Glutamatergic neuron (in vitro differentiated cells): ENCODE results near the gene TCF12. TPM values are rescaled to one million over a fixed set of nuclear protein-coding genes. Genes with fewer than 3 reads are reported as not detected.

ENCODE experiments used
- DNase-seq: peaks from one replicate; pipeline ENCODE4 v3.0.0; 2022
- H3K27ac Mint-ChIP-seq: one replicate; pipeline ENCODE4 v1.8.0; 2020; ENCODE audit warnings: mild to moderate bottlenecking, mixed read lengths, inconsistent platforms; ENCODE audit not compliant: unreplicated experiment
- H3K27me3 Mint-ChIP-seq: one replicate; pipeline ENCODE4 v1.8.0; 2020; ENCODE audit warnings: mild to moderate bottlenecking, moderate library complexity, mixed read lengths, inconsistent platforms; ENCODE audit not compliant: unreplicated experiment
- H3K36me3 Mint-ChIP-seq: one replicate; pipeline ENCODE4 v1.8.0; 2020; ENCODE audit warnings: mild to moderate bottlenecking, mixed read lengths, inconsistent platforms; ENCODE audit not compliant: unreplicated experiment
- H3K4me1 Mint-ChIP-seq: one replicate; pipeline ENCODE4 v1.8.0; 2020; ENCODE audit warnings: mild to moderate bottlenecking, low read depth, mixed read lengths, inconsistent platforms; ENCODE audit not compliant: unreplicated experiment
- H3K4me3 Mint-ChIP-seq: one replicate; pipeline ENCODE4 v1.8.0; 2020; ENCODE audit warnings: mild to moderate bottlenecking, mixed read lengths, inconsistent platforms; ENCODE audit not compliant: unreplicated experiment
- H3K9me3 Mint-ChIP-seq: one replicate; pipeline ENCODE4 v1.8.0; 2020; ENCODE audit warnings: mild to moderate bottlenecking, moderate library complexity, mixed read lengths, inconsistent platforms; ENCODE audit not compliant: unreplicated experiment
- total RNA-seq: library from RNA; stranded (reverse); fragmentation: NEBNext Ultra II Directional; extraction: Animal tissue kit (Norgen Biotek cat#: 25700); gene quantifications from one replicate; pipeline ENCODE4 v1.2.1, GENCODE V29; 2021; ENCODE audit not compliant: unreplicated experiment
- TF ChIP-seq, protein P1 (sequence below): fragments of 200-600 bp; sonication (generic); IDR thresholded peaks from one replicate; pipeline ENCODE4 v1.5.0; 2021; ENCODE audit not compliant: partially characterized antibody, unreplicated experiment

TCF12 gene
- total RNA-seq, 1 donor from 2014 or later = 140 TPM

DNA sequence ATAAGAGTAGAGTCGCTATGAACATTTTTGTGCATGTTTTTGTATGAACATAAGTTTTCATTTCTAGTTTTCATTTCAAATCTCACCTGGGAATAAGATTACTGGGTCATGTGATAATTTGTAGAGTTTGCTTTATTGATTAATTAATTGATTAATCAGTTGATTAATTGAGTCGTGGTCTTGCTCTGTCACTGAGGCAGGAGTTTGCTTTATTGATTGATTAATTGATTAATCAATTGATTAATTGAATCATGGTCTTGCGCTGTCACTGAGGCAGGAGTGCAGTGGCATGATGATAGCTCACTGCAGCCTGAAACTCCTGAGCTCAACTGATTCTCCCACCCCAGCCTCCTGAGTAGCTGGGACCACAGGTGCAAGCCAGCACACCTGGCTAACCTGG is 111.6 kb downstream of the TCF12 start:
- Mint-ChIP-seq H3K36me3 (peaks cover 5% of the 10 kb centered on the region), H3K9me3 (peaks cover 5% of the 10 kb centered on the region), H3K27me3 (no peaks in the 10 kb centered on the region), H3K4me1 (peaks cover 17% of the 10 kb centered on the region), H3K4me3 (no peak overlapping the region), H3K27ac (no peak overlapping the region)
- DNase-seq = no peak
- TF ChIP-seq, protein P1, sequence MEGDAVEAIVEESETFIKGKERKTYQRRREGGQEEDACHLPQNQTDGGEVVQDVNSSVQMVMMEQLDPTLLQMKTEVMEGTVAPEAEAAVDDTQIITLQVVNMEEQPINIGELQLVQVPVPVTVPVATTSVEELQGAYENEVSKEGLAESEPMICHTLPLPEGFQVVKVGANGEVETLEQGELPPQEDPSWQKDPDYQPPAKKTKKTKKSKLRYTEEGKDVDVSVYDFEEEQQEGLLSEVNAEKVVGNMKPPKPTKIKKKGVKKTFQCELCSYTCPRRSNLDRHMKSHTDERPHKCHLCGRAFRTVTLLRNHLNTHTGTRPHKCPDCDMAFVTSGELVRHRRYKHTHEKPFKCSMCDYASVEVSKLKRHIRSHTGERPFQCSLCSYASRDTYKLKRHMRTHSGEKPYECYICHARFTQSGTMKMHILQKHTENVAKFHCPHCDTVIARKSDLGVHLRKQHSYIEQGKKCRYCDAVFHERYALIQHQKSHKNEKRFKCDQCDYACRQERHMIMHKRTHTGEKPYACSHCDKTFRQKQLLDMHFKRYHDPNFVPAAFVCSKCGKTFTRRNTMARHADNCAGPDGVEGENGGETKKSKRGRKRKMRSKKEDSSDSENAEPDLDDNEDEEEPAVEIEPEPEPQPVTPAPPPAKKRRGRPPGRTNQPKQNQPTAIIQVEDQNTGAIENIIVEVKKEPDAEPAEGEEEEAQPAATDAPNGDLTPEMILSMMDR = no peak

DNA sequence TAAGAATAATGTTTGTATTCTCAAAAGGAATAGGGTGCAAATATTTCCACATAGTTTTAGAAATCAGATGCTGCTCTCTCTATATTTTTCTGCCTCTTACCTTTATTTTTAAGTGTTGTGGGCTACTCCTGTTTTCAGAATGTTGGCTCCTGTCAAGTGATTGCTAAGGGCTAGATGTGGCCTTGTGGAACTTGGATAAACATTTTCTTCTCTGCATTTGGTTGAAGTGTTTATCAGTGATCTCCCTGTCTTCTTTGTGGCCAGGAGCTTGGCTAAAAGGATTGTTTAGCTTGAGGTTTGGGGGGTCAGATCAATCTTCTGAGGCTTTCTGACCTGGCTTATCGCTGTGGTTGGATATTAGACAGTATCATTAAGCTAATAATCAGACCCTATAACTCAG is 112.6 kb downstream of the TCF12 start:
- H3K27me3 Mint-ChIP-seq = no peaks in the 10 kb centered on the region
- TF ChIP-seq, protein P1 = no peak
- peaks cover 5% of the 10 kb centered on the region for H3K9me3 Mint-ChIP-seq
- H3K27ac Mint-ChIP-seq = peak overlapping the region; percentile 14
- H3K4me1 Mint-ChIP-seq = peaks cover 17% of the 10 kb centered on the region
- H3K36me3 Mint-ChIP-seq = peaks cover 5% of the 10 kb centered on the region
- no peak overlapping the region for H3K4me3 Mint-ChIP-seq
- DNase-seq = no peak

DNA sequence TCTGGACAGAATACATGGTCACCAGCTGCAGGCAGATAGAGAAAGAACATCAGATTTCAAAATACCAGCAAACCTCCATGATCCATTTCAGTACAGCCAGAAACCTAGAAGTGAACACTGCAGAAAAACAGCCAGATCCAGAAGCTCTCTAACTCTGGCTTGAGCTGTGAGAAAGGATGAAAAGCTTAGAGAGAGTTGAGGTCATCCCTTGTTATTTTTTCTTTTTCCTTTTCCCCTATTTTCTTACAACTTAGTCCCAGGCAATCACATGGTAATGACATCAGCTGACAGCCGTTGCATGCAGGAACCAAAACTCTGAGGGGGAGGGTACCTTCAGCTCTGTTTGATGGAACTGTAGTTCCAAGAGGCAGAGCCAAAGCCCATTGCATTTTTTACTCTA is 113.2 kb downstream of the TCF12 start:
- peak overlapping the region; percentile 9 for H3K27ac Mint-ChIP-seq
- no peak overlapping the region for H3K4me3 Mint-ChIP-seq
- H3K4me1 Mint-ChIP-seq = peaks cover 19% of the 10 kb centered on the region
- H3K27me3 Mint-ChIP-seq = no peaks in the 10 kb centered on the region
- peaks cover 5% of the 10 kb centered on the region for H3K36me3 Mint-ChIP-seq
- H3K9me3 Mint-ChIP-seq = peaks cover 5% of the 10 kb centered on the region
- no peak for DNase-seq
- TF ChIP-seq, protein P1 = no peak

DNA sequence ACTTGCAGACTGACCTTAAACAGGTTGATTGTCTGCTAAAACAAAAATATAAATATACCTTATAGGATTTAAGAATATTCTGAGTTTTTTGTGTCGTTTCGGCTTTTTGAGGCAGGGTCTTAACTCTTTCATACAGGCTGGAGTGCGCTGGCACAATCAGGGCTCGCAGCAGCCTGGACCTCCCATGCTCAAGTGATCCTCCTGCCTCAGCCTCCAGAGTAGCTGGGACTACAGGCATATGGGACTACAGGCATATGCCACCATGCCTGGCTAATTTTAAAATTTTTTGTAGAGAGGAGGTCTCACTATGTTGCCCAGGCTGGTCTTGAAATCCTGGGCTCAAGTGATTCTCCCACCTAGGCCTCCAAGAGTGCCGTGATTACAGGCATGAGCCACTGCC is 113.9 kb downstream of the TCF12 start:
- no peak overlapping the region for H3K4me3 Mint-ChIP-seq
- H3K36me3 Mint-ChIP-seq = peaks cover 5% of the 10 kb centered on the region
- H3K9me3 Mint-ChIP-seq = peaks cover 7% of the 10 kb centered on the region
- TF ChIP-seq, protein P1 = no peak
- peaks cover 19% of the 10 kb centered on the region for H3K4me1 Mint-ChIP-seq
- DNase-seq = no peak
- H3K27ac Mint-ChIP-seq = no peak overlapping the region
- H3K27me3 Mint-ChIP-seq = no peaks in the 10 kb centered on the region

DNA sequence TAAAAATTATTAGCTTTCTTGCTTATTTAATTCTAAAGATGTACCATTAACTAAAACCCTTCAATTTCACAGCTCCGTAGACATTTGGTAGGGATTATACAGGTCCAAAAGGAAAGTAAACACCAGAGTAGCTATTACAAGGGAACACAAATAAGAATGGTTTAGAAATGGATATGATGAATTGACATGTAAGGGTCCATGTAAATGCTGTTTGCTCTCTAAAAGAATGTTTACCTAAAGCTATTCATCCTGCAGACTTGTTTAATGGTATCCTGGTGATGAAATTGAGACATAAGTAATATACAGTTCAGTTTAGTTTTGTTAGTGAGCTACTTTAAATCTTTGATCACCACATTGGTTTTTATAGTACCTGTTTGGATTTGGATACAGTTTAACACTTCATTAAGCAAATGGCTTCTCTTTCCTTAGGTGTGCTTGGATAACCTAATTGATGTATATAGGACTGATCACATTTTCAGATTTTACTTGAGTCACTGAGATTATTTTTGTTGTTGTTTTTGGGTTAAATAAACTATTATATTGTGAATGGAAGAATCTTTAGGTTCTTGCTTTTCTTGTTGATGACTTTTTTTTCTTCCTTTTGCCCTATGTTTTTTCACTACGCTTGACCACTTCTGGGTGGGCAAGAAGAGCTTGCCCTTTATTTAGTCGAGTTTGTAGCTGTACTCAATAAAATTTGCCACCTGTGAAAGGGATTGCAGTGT is 115.4 kb downstream of the TCF12 start:
- H3K9me3 Mint-ChIP-seq = peaks cover 2% of the 10 kb centered on the region
- DNase-seq = no peak
- H3K36me3 Mint-ChIP-seq = no peaks in the 10 kb centered on the region
- TF ChIP-seq, protein P1 = no peak
- no peaks in the 10 kb centered on the region for H3K27me3 Mint-ChIP-seq
- no peak overlapping the region for H3K27ac Mint-ChIP-seq
- peaks cover 19% of the 10 kb centered on the region for H3K4me1 Mint-ChIP-seq
- H3K4me3 Mint-ChIP-seq = no peak overlapping the region
